WTC11 (cell line): ENCODE results near the gene TENT5A. TPM values are rescaled to one million over a fixed set of nuclear protein-coding genes. Genes with fewer than 3 reads are reported as not detected.
A peak's percentile ranks its signal among the peaks of the same experiment; 100 is the strongest.

Experiments used
- ATAC-seq: fragments of 200-7000 bp; cut with Tn5 transposase; 2 replicates; pipeline ENCODE4 v1.10.0; 2021; ENCODE audit warnings: mild to moderate bottlenecking, moderate library complexity
- Bru-seq: library from RNA; stranded (reverse); fragments of 400-500 nt; gene quantifications from one replicate; lab custom pipeline; 2021; lab: Mats Ljungman, UMichigan
- CTCF ChIA-PET: fragments of 300-600 bp; sonication (Branson Sonifier 250); formaldehyde crosslinking; loops from one replicate; lab custom pipeline; 2021; ENCODE audit warnings: antibody characterized with exemption; lab: Charles Lee
- POLR2A ChIA-PET: fragments of 350-600 bp; sonication (Branson Sonifier 250); formaldehyde crosslinking; loops from one replicate; lab custom pipeline; 2021; ENCODE audit warnings: antibody characterized with exemption; lab: Charles Lee
- DNase-seq: peaks from one replicate; pipeline ENCODE4 v3.0.0; 2021; ENCODE audit warnings: low spot score
- H3K27ac Mint-ChIP-seq: 2 replicates; pipeline ENCODE4 v1.8.0; 2021; ENCODE audit warnings: mixed read lengths
- H3K27me3 Mint-ChIP-seq: 2 replicates; pipeline ENCODE4 v1.8.0; 2021; ENCODE audit warnings: low read depth, mild to moderate bottlenecking, moderate library complexity, mixed read lengths
- H3K36me3 Mint-ChIP-seq: 2 replicates; pipeline ENCODE4 v1.8.0; 2021; ENCODE audit warnings: mixed read lengths
- H3K4me1 Mint-ChIP-seq: 2 replicates; pipeline ENCODE4 v1.8.0; 2022; ENCODE audit warnings: mixed read lengths
- H3K4me3 Mint-ChIP-seq: 2 replicates; pipeline ENCODE4 v1.8.0; 2021; ENCODE audit warnings: mild to moderate bottlenecking, moderate library complexity, mixed read lengths
- H3K9me3 Mint-ChIP-seq: 2 replicates; pipeline ENCODE4 v1.8.0; 2021; ENCODE audit warnings: mixed read lengths
- AFF4 ChIP-seq: sonication (generic); formaldehyde crosslinking; IDR thresholded peaks from 2 replicates; pipeline ENCODE4 v1.8.1; 2023; ENCODE audit warnings: mild to moderate bottlenecking, missing genetic modification reagents, borderline replicate concordance
- AR ChIP-seq: fragments of 250-450 bp; sonication (Bioruptor Pico); IDR thresholded peaks from 2 replicates; pipeline ENCODE4 v1.9.0; 2021; ENCODE audit warnings: mild to moderate bottlenecking
- ATF1 ChIP-seq: sonication (generic); formaldehyde crosslinking; IDR thresholded peaks from 2 replicates; pipeline ENCODE4 v1.8.1; 2023; ENCODE audit warnings: mild to moderate bottlenecking, moderate library complexity, missing genetic modification reagents
- ATF6 ChIP-seq: sonication (generic); formaldehyde crosslinking; IDR thresholded peaks from 2 replicates; pipeline ENCODE4 v1.8.1; 2023; ENCODE audit warnings: mild to moderate bottlenecking, missing genetic modification reagents
- E2F1 ChIP-seq: sonication (generic); formaldehyde crosslinking; IDR thresholded peaks from 2 replicates; pipeline ENCODE4 v1.8.0; 2022; ENCODE audit warnings: mild to moderate bottlenecking, missing genetic modification reagents
- ELF4 ChIP-seq: sonication (generic); formaldehyde crosslinking; IDR thresholded peaks from 2 replicates; pipeline ENCODE4 v1.8.1; 2022; ENCODE audit warnings: low read depth, mild to moderate bottlenecking, moderate library complexity, missing genetic modification reagents
- FOXP4 ChIP-seq: sonication (generic); formaldehyde crosslinking; IDR thresholded peaks from 2 replicates; pipeline ENCODE4 v1.8.0; 2022; ENCODE audit warnings: mild to moderate bottlenecking, missing genetic modification reagents
- GRHL2 ChIP-seq: fragments of 250-450 bp; sonication (Bioruptor Pico); IDR thresholded peaks from 2 replicates; pipeline ENCODE4 v1.8.0; 2022; ENCODE audit warnings: mild to moderate bottlenecking, moderate library complexity; ENCODE audit not compliant: insufficient replicate concordance, severe bottlenecking
- HMGA2 ChIP-seq: fragments of 250-450 bp; sonication (Bioruptor Pico); IDR thresholded peaks from 2 replicates; pipeline ENCODE4 v1.4.0; 2021; ENCODE audit warnings: mild to moderate bottlenecking, moderate library complexity
- IRF2 ChIP-seq: sonication (generic); formaldehyde crosslinking; IDR thresholded peaks from 2 replicates; pipeline ENCODE4 v1.8.0; 2022; ENCODE audit warnings: low read depth, missing genetic modification reagents, borderline replicate concordance
- MXD4 ChIP-seq: fragments of 250-450 bp; sonication (Bioruptor Pico); IDR thresholded peaks from 2 replicates; pipeline ENCODE4 v1.8.0; 2021; ENCODE audit warnings: mild to moderate bottlenecking, moderate library complexity, borderline replicate concordance
- NR1H2 ChIP-seq: sonication (generic); formaldehyde crosslinking; IDR thresholded peaks from 2 replicates; pipeline ENCODE4 v1.9.0; 2021; ENCODE audit warnings: mild to moderate bottlenecking, moderate library complexity, missing genetic modification reagents
- NR2C2 ChIP-seq: sonication (generic); formaldehyde crosslinking; IDR thresholded peaks from 2 replicates; pipeline ENCODE4 v1.8.0; 2022; ENCODE audit warnings: mild to moderate bottlenecking, missing genetic modification reagents
- PRRX2 ChIP-seq: fragments of 250-450 bp; sonication (Bioruptor Pico); IDR thresholded peaks from 2 replicates; pipeline ENCODE4 v1.8.0; 2021; ENCODE audit warnings: mild to moderate bottlenecking
- SMAD4 ChIP-seq: sonication (generic); formaldehyde crosslinking; IDR thresholded peaks from 2 replicates; pipeline ENCODE4 v1.8.0; 2022; ENCODE audit warnings: mild to moderate bottlenecking, missing genetic modification reagents
- SP1 ChIP-seq: sonication (generic); formaldehyde crosslinking; conservative IDR thresholded peaks from 2 replicates; pipeline ENCODE4 v1.8.1; 2022; ENCODE audit warnings: missing genetic modification reagents
- USF1 ChIP-seq: sonication (generic); formaldehyde crosslinking; IDR thresholded peaks from 2 replicates; pipeline ENCODE4 v1.8.0; 2022; ENCODE audit warnings: mild to moderate bottlenecking, missing genetic modification reagents
- USF2 ChIP-seq: sonication (generic); formaldehyde crosslinking; IDR thresholded peaks from 2 replicates; pipeline ENCODE4 v1.8.1; 2023; ENCODE audit warnings: mild to moderate bottlenecking, missing genetic modification reagents, moderate library complexity
- ZBTB21 ChIP-seq: sonication (generic); formaldehyde crosslinking; IDR thresholded peaks from 2 replicates; pipeline ENCODE4 v1.8.1; 2023; ENCODE audit warnings: mild to moderate bottlenecking, missing genetic modification reagents, borderline replicate concordance
- ZNF219 ChIP-seq: sonication (generic); formaldehyde crosslinking; IDR thresholded peaks from 2 replicates; pipeline ENCODE4 v1.8.0; 2023; ENCODE audit warnings: missing genetic modification reagents, mild to moderate bottlenecking, borderline replicate concordance
- ZNF263 ChIP-seq: sonication (generic); formaldehyde crosslinking; IDR thresholded peaks from 2 replicates; pipeline ENCODE4 v1.8.1; 2022; ENCODE audit warnings: low read depth, mild to moderate bottlenecking, moderate library complexity, missing genetic modification reagents
- long read RNA-seq, 3 experiments: library from RNA in 1 of 3; library from capped mRNA in 1 of 3; library from polyadenylated mRNA in 1 of 3; unstranded in 2 of 3; stranded (forward) in 1 of 3; transcript quantifications; one replicate each; pipeline ENCODE4 v2.0.0, GENCODE V29; 2021
- total RNA-seq: library from RNA; stranded (reverse); gene quantifications from 3 replicates; pipeline ENCODE4 v1.2.3, GENCODE V29; 2021

TENT5A gene
- total RNA-seq, result 3.2 to 4.4 TPM (median 4.2 TPM) in 3 replicates
- percentile 89 among the genes with signal in this experiment for Bru-seq, nascent RNA
- long read RNA-seq, experiment 1, full-length matches to known transcripts, result 9 of 24 reads
- long read RNA-seq, experiment 1, partial matches to known transcripts, result 3 of 24 reads
- long read RNA-seq, experiment 1, other reads (novel, unspliced or antisense), result 12 of 24 reads
- long read RNA-seq, experiment 2, full-length matches to known transcripts, result 4 of 8 reads
- long read RNA-seq, experiment 2, partial matches to known transcripts, result 0 of 8 reads
- long read RNA-seq, experiment 2, other reads (novel, unspliced or antisense), result 4 of 8 reads
- long read RNA-seq, experiment 3, result 0 reads

GRCh38 chr6:81752084-81752920 lies at the start of gene TENT5A:
TSS of gene TENT5A (minus strand) at chr6:81752681. CDS start at chr6:81752141, 540 bp downstream.
- DNase-seq (peak; percentile 93), ATAC-seq (peak; percentile 85)
- ChIA-PET POLR2A (interaction anchor here (0.6 to 1.2 kb wide), 6 partner anchors 12 to 1421 kb away, joined by 3 to 7 read pairs (median 4); no protein-coding TSS in a partner anchor), CTCF (interaction anchor here (0.8 to 1.8 kb wide), 8 partner anchors 11 to 510 kb away, joined by 3 to 4 read pairs (median 4); no protein-coding TSS in a partner anchor)
- Mint-ChIP-seq H3K4me3 (peak within 1 kb of the TSS; percentile 95), H3K27ac (peak within 1 kb of the TSS; percentile 96), H3K36me3 (peaks cover 2% of the 10 kb centered on the region; the same call in 1 of the 2 replicates), H3K9me3 (no peaks in the 10 kb centered on the region), H3K27me3 (peaks cover 33% of the 10 kb centered on the region), H3K4me1 (peaks cover 34% of the 10 kb centered on the region)
- TF ChIP-seq ATF6 (CRISPR knock-in tag) (no peak), ZNF263 (CRISPR knock-in tag) (no peak), PRRX2 (CRISPR knock-in tag) (no peak), IRF2 (no peak), MXD4 (no peak), SMAD4 (no peak), HMGA2 (CRISPR knock-in tag) (no peak), ELF4 (CRISPR knock-in tag) (no peak), USF1 (CRISPR knock-in tag) (no peak), USF2 (CRISPR knock-in tag) (no peak), AR (CRISPR knock-in tag) (no peak), GRHL2 (CRISPR knock-in tag) (no peak), SP1 (peak; percentile 70), E2F1 (CRISPR knock-in tag) (no peak), NR2C2 (CRISPR knock-in tag) (no peak), AFF4 (CRISPR knock-in tag) (peak; percentile 5; the same call in 1 of the 2 replicates), ZBTB21 (CRISPR knock-in tag) (no peak), ATF1 (CRISPR knock-in tag) (no peak), FOXP4 (CRISPR knock-in tag) (no peak), NR1H2 (CRISPR knock-in tag) (no peak), ZNF219 (CRISPR knock-in tag) (peak; percentile 1; the same call in 1 of the 2 replicates)
